Glutamatergic neuron (in vitro differentiated cells): ENCODE results near the gene OLA1. TPM values are rescaled to one million over a fixed set of nuclear protein-coding genes. Genes with fewer than 3 reads are reported as not detected.
A peak's percentile ranks its signal among the peaks of the same experiment; 100 is the strongest.

Experiments used
- DNase-seq: peaks from one replicate; pipeline ENCODE4 v3.0.0; 2022
- H3K27ac Mint-ChIP-seq: one replicate; pipeline ENCODE4 v1.8.0; 2020; ENCODE audit warnings: mild to moderate bottlenecking, mixed read lengths, inconsistent platforms; ENCODE audit not compliant: unreplicated experiment
- H3K27me3 Mint-ChIP-seq: one replicate; pipeline ENCODE4 v1.8.0; 2020; ENCODE audit warnings: mild to moderate bottlenecking, moderate library complexity, mixed read lengths, inconsistent platforms; ENCODE audit not compliant: unreplicated experiment
- H3K36me3 Mint-ChIP-seq: one replicate; pipeline ENCODE4 v1.8.0; 2020; ENCODE audit warnings: mild to moderate bottlenecking, mixed read lengths, inconsistent platforms; ENCODE audit not compliant: unreplicated experiment
- H3K4me1 Mint-ChIP-seq: one replicate; pipeline ENCODE4 v1.8.0; 2020; ENCODE audit warnings: mild to moderate bottlenecking, low read depth, mixed read lengths, inconsistent platforms; ENCODE audit not compliant: unreplicated experiment
- H3K4me3 Mint-ChIP-seq: one replicate; pipeline ENCODE4 v1.8.0; 2020; ENCODE audit warnings: mild to moderate bottlenecking, mixed read lengths, inconsistent platforms; ENCODE audit not compliant: unreplicated experiment
- H3K9me3 Mint-ChIP-seq: one replicate; pipeline ENCODE4 v1.8.0; 2020; ENCODE audit warnings: mild to moderate bottlenecking, moderate library complexity, mixed read lengths, inconsistent platforms; ENCODE audit not compliant: unreplicated experiment
- total RNA-seq: library from RNA; stranded (reverse); fragmentation: NEBNext Ultra II Directional; extraction: Animal tissue kit (Norgen Biotek cat#: 25700); gene quantifications from one replicate; pipeline ENCODE4 v1.2.1, GENCODE V29; 2021; ENCODE audit not compliant: unreplicated experiment
- TF ChIP-seq, protein P1 (sequence below): fragments of 200-600 bp; sonication (generic); IDR thresholded peaks from one replicate; pipeline ENCODE4 v1.5.0; 2021; ENCODE audit not compliant: partially characterized antibody, unreplicated experiment

Gene OLA1
- total RNA-seq, 1 donor from 2014 or later: 96.2 TPM

DNA sequence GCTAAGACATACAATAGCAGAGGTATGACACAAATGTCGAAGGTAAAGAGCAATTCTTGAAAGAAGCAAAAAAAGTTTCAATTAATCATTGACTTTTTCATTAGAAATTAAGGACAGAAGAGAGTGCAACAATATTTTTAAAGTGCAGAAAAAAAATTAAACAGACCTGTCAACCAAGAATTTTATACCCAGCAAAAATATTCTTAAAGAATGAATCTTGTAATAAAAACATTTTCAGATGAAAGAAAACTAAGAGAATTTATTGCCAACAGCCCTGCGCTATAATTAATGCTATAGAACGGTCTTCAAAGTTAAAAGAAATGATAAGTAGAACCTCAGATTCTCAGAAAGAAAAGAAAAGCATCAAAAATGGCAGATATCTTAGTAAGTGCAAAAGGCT, 79.0 kb downstream of the OLA1 start:
- H3K36me3 Mint-ChIP-seq: peaks cover 30% of the 10 kb centered on the region
- H3K4me1 Mint-ChIP-seq: no peaks in the 10 kb centered on the region
- H3K9me3 Mint-ChIP-seq: peaks cover 4% of the 10 kb centered on the region
- TF ChIP-seq, protein P1, sequence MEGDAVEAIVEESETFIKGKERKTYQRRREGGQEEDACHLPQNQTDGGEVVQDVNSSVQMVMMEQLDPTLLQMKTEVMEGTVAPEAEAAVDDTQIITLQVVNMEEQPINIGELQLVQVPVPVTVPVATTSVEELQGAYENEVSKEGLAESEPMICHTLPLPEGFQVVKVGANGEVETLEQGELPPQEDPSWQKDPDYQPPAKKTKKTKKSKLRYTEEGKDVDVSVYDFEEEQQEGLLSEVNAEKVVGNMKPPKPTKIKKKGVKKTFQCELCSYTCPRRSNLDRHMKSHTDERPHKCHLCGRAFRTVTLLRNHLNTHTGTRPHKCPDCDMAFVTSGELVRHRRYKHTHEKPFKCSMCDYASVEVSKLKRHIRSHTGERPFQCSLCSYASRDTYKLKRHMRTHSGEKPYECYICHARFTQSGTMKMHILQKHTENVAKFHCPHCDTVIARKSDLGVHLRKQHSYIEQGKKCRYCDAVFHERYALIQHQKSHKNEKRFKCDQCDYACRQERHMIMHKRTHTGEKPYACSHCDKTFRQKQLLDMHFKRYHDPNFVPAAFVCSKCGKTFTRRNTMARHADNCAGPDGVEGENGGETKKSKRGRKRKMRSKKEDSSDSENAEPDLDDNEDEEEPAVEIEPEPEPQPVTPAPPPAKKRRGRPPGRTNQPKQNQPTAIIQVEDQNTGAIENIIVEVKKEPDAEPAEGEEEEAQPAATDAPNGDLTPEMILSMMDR: no peak
- no peak overlapping the region for H3K27ac Mint-ChIP-seq
- DNase-seq: no peak
- no peaks in the 10 kb centered on the region for H3K27me3 Mint-ChIP-seq
- H3K4me3 Mint-ChIP-seq: no peak overlapping the region

DNA sequence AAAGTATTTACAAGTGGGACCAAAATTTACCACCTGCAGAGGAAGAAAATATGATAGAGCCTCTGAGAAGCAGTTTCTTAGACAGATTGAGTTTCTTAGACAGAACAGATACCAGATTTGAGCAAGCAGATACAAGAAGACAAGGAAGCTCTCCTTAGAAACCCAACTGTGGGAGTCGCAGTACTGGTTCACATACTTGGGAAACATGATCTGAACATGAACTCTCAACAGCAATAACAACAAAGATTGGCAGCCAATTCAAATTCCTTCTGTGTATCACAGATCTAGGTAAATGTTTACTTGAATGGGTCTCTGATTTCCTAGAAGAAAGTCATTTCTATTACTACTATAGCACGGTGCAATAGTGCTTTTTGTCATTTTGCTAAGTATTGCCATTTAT, 82.1 kb downstream of the OLA1 start:
- Mint-ChIP-seq H3K9me3 (peaks cover 4% of the 10 kb centered on the region), H3K27ac (no peak overlapping the region), H3K4me3 (no peak overlapping the region), H3K27me3 (no peaks in the 10 kb centered on the region), H3K36me3 (peaks cover 14% of the 10 kb centered on the region), H3K4me1 (no peaks in the 10 kb centered on the region)
- TF ChIP-seq, protein P1: no peak
- DNase-seq: no peak

DNA sequence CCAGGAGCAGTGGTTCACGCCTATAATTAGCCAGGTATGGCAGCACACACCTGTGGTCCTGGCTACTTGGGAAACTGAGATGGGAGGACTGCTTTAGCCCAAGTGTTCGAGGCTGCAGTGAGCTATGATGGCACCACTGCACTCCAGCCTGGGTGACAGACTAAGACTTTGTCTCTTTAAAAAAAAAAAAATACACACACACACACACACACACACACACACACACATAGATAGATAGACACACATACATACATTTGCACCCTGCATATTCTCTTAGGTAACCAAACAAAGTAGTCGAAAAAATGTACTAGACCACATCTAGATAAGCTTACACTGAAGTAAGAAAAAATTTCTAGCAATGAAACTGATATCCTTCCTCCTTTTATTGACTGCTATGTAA, 86.8 kb downstream of the OLA1 start:
- TF ChIP-seq, protein P1: no peak
- Mint-ChIP-seq H3K27me3 (no peaks in the 10 kb centered on the region), H3K4me3 (no peak overlapping the region), H3K36me3 (no peaks in the 10 kb centered on the region), H3K27ac (no peak overlapping the region), H3K4me1 (no peaks in the 10 kb centered on the region), H3K9me3 (no peaks in the 10 kb centered on the region)
- DNase-seq: no peak

DNA sequence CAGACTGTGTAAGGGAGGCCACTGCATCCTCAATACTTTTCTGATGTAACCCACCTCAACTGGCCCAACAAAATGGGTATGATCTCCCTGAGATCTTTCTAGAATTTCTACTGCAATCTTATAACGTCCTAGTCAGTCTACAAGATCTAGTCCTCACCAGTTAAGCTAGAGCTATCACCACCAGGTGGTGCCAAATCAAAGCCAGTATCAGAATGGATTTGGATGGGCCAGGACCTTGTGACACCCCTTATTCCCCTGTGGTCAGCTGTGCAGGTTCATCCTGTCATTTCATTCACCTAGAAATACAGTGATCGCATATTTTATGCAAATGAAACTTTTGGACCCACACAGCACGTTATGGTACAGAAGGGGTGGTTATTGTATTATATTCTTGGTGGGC, 90.3 kb downstream of the OLA1 start:
- no peak overlapping the region for H3K27ac Mint-ChIP-seq
- peak; percentile 42 for DNase-seq
- no peak overlapping the region for H3K4me3 Mint-ChIP-seq
- no peaks in the 10 kb centered on the region for H3K36me3 Mint-ChIP-seq
- H3K9me3 Mint-ChIP-seq: no peaks in the 10 kb centered on the region
- TF ChIP-seq, protein P1: peak; percentile 63
- no peaks in the 10 kb centered on the region for H3K4me1 Mint-ChIP-seq
- no peaks in the 10 kb centered on the region for H3K27me3 Mint-ChIP-seq

DNA sequence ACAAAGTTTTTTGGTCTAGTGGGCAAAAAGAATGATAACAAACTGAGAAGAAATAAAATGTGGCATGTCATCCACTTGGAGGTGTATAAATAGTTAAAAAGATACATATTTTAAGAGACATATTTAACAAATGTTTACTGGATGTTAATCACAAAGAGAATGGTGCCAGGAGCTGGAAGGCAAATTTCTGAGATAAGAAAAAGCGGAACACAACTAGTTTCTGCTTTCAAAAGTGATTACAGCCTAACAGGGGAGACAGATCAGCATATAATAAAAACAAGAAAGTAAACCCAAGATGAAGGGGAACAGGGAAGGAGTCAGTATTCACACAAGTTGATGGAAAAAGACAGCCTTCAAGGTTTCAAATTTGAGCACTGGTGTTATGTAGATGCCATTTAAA, 91.3 kb downstream of the OLA1 start:
- no peaks in the 10 kb centered on the region for H3K36me3 Mint-ChIP-seq
- TF ChIP-seq, protein P1: no peak
- no peaks in the 10 kb centered on the region for H3K9me3 Mint-ChIP-seq
- H3K4me1 Mint-ChIP-seq: no peaks in the 10 kb centered on the region
- no peak overlapping the region for H3K4me3 Mint-ChIP-seq
- DNase-seq: no peak
- H3K27me3 Mint-ChIP-seq: no peaks in the 10 kb centered on the region
- no peak overlapping the region for H3K27ac Mint-ChIP-seq
